ENCODE measurements around the gene ZDHHC14. TPM values are rescaled to one million over a fixed set of nuclear protein-coding genes. Genes with fewer than 3 reads are reported as not detected.

Gene ZDHHC14
- total RNA-seq, 4 donors from 2014 or later: 11.4 to 20.8 (median 15.6) TPM

DNA sequence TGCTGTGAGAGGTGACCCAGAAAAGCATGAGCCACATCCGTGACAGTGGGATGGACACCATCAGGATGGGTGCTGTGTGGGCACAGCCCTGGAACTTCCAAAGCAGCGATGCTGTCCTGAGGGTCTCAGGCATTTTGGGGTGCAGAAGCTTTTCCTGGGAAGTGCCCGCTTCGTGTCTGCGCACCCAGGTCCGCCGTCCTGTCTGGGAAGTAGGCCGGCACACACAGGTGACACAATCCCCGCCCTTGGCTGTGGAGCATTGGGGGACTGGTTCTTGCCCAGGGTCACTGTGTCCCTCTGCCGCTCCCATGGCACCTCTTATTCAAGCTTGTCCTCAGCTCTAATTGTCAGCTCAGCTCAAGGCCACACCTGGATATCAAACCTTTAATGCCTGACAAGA lies 112.6 kb downstream of the ZDHHC14 start:
- H3K4me3 ChIP-seq: no peak overlapping the region
- no peak overlapping the region for H3K27ac ChIP-seq
- H3K4me1 ChIP-seq: no peaks in the 10 kb centered on the region
- no peak for TF ChIP-seq POLR2A (IDR thresholded peaks at IDR 0.05)
- TF ChIP-seq EP300 (IDR thresholded peaks at IDR 0.05): no peak
- TF ChIP-seq, protein P1, sequence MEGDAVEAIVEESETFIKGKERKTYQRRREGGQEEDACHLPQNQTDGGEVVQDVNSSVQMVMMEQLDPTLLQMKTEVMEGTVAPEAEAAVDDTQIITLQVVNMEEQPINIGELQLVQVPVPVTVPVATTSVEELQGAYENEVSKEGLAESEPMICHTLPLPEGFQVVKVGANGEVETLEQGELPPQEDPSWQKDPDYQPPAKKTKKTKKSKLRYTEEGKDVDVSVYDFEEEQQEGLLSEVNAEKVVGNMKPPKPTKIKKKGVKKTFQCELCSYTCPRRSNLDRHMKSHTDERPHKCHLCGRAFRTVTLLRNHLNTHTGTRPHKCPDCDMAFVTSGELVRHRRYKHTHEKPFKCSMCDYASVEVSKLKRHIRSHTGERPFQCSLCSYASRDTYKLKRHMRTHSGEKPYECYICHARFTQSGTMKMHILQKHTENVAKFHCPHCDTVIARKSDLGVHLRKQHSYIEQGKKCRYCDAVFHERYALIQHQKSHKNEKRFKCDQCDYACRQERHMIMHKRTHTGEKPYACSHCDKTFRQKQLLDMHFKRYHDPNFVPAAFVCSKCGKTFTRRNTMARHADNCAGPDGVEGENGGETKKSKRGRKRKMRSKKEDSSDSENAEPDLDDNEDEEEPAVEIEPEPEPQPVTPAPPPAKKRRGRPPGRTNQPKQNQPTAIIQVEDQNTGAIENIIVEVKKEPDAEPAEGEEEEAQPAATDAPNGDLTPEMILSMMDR (IDR thresholded peaks at IDR 0.05): no peak
- WGBS, 2 donors: 92 to 97% methylated on average over 2 to 9 of the region's 10 CpGs
- H3K27me3 ChIP-seq: no peaks in the 10 kb centered on the region
- no peak for DNase-seq (ENCODE audit: low spot score in 2 of 2)
- peaks cover 0 to 2% (median 0%) of the 10 kb centered on the region in 4 donors for H3K9me3 ChIP-seq
- H3K36me3 ChIP-seq: no peaks in the 10 kb centered on the region

DNA sequence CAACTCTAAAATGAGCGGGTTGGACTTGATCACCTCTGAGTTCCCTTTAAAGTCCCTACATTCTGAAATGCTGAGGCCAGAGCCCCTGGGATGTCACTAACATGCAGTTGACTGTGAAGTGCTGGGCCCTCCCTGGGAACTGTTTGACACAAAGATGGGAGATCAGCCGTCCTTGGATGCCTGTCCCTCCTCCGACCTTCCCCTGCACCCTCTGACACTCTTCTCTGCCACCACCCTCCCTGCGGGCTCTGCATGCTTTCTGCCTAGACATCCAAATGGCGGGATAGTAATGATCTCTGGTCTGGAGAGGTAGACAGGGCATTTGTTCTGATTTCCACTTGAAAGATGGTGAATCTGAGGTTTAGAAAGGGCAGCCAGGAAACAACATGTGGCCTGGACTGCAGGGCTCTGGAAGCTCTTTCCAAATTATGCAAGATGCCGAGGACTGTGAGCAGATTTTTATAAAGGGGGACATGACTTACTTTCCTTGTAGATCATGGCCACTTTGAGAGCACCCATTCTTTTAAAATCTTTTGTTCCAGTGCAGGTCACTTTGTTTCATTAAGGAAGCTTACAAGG lies 113.2 kb downstream of the ZDHHC14 start:
- TF ChIP-seq POLR2A (IDR thresholded peaks at IDR 0.05) (no peak), EP300 (IDR thresholded peaks at IDR 0.05) (no peak)
- TF ChIP-seq, protein P1 (IDR thresholded peaks at IDR 0.05): no peak
- peaks cover 0 to 2% (median 0%) of the 10 kb centered on the region in 4 donors for H3K9me3 ChIP-seq
- H3K4me3 ChIP-seq: no peak overlapping the region
- 72 to 76% methylated on average over 6 of the region's 6 CpGs for WGBS, 2 donors
- H3K27me3 ChIP-seq: no peaks in the 10 kb centered on the region
- DNase-seq (ENCODE audit: low spot score in 2 of 2): no peak
- no peaks in the 10 kb centered on the region for H3K4me1 ChIP-seq
- H3K36me3 ChIP-seq: no peaks in the 10 kb centered on the region
- no peak overlapping the region for H3K27ac ChIP-seq

DNA sequence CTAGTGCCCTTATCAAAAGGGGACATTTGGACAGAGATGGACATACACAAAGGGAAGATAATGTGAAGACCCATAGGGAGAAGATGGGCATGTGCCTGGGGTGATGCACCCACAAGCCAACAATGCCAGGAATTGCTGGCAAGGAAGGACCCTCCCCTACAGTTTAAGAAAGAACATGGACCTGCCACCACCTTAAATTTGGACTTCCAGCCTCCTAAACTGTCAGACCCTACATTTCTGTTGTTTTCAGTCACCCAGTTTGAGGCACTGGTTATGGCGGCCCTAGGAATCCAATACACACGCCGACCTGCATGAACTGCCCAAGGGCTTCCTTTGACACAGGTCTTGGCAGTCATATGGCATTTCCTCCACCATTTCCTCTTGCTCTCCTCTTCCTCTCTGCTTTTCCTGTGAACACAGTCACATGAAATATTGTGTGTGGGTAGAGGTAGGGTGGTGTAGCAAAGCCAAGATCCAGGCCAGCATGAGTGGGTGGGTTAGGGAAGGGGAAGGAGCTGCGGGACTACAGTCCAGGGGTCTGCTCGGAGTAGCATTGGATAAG lies 115.6 kb downstream of the ZDHHC14 start:
- WGBS, 2 donors: 77 to 92% methylated on average over 5 of the region's 5 CpGs
- no peaks in the 10 kb centered on the region for H3K36me3 ChIP-seq
- H3K4me1 ChIP-seq: peaks cover 0 to 4% (median 0%) of the 10 kb centered on the region in 4 donors

DNA sequence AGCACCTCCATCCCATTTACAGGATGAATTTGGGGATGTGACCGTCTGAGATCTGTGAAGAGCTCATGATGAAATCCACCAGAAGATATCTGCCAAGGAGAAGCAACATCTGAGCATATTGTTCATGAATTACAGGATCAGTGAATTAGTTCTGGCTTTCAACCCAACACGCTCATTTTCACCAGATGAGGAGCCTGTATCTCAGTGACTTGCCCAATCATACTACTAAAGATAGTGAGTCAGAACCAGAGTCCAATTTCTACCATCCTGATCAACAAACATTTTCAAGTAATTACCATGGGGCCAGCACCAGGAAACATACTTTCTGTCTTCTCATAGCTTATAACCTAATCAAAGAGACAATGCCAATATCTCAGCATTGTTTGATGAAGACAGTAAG lies 116.6 kb downstream of the ZDHHC14 start:
- H3K36me3 ChIP-seq: no peaks in the 10 kb centered on the region
- peaks cover 0 to 4% (median 0%) of the 10 kb centered on the region in 4 donors for H3K4me1 ChIP-seq
- H3K9me3 ChIP-seq: peaks cover 0 to 2% (median 0%) of the 10 kb centered on the region in 4 donors
- H3K27ac ChIP-seq: no peak overlapping the region
- 79 to 98% methylated on average over 2 of the region's 2 CpGs for WGBS, 2 donors
- TF ChIP-seq EP300 (IDR thresholded peaks at IDR 0.05) (no peak), POLR2A (IDR thresholded peaks at IDR 0.05) (no peak)
- TF ChIP-seq, protein P1 (IDR thresholded peaks at IDR 0.05): no peak
- DNase-seq (ENCODE audit: low spot score in 2 of 2): no peak
- no peaks in the 10 kb centered on the region for H3K27me3 ChIP-seq
- no peak overlapping the region for H3K4me3 ChIP-seq

More for the DNA sequence above, 115.6 kb downstream of the ZDHHC14 start:
- TF ChIP-seq, protein P1 (IDR thresholded peaks at IDR 0.05): no peak
- TF ChIP-seq EP300 (IDR thresholded peaks at IDR 0.05) (no peak), POLR2A (IDR thresholded peaks at IDR 0.05) (no peak)
- H3K9me3 ChIP-seq: peaks cover 0 to 2% (median 0%) of the 10 kb centered on the region in 4 donors
- H3K4me3 ChIP-seq: no peak overlapping the region
- H3K27me3 ChIP-seq: no peaks in the 10 kb centered on the region
- H3K27ac ChIP-seq: no peak overlapping the region
- no peak for DNase-seq (ENCODE audit: low spot score in 2 of 2)

DNA sequence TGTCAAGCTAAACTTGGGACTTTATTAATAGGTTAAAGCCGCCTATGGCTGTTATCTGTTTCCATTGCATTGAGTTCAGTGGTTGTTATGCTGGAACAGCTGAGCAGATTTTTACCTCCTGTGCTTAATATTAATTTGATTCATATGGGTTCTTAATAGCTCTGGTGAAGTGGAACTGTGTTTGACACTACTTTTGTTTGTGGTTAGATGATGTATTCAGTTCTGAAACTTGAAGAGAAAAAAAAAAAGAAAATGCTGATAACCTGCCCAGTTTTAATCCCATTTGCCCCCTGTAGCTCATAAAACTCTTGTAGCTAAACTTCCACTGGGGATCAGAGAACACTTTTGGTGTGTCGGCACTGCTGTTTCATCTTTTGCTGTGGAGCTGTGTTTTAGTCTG lies 117.8 kb downstream of the ZDHHC14 start:
- Histone ChIP-seq H3K27ac (no peak overlapping the region), H3K9me3 (peaks cover 0 to 2% (median 0%) of the 10 kb centered on the region in 4 donors), H3K4me1 (peaks cover 0 to 4% (median 0%) of the 10 kb centered on the region in 4 donors), H3K4me3 (no peak overlapping the region), H3K36me3 (no peaks in the 10 kb centered on the region), H3K27me3 (no peaks in the 10 kb centered on the region)
- WGBS, 2 donors: 72 to 80% methylated on average over 2 of the region's 2 CpGs
- TF ChIP-seq POLR2A (IDR thresholded peaks at IDR 0.05): no peak
- TF ChIP-seq, protein P1 (IDR thresholded peaks at IDR 0.05): no peak
- no peak for TF ChIP-seq EP300 (IDR thresholded peaks at IDR 0.05)
- no peak for DNase-seq (ENCODE audit: low spot score in 2 of 2)
